GM19438 (cell line): ENCODE measurements around the gene SRP54.
"Not testable (repeated sequence)": the region's sequence is repeated elsewhere in the genome, so short reads cannot be mapped to it uniquely, and the experiment has no call there.

Source experiments
- ATAC-seq: cut with Tn5 transposase; IDR thresholded peaks from one replicate; pipeline ENCODE4 v1.9.1; 2021; ENCODE audit warnings: low read depth; ENCODE audit not compliant: unreplicated experiment

Gene SRP54

DNA sequence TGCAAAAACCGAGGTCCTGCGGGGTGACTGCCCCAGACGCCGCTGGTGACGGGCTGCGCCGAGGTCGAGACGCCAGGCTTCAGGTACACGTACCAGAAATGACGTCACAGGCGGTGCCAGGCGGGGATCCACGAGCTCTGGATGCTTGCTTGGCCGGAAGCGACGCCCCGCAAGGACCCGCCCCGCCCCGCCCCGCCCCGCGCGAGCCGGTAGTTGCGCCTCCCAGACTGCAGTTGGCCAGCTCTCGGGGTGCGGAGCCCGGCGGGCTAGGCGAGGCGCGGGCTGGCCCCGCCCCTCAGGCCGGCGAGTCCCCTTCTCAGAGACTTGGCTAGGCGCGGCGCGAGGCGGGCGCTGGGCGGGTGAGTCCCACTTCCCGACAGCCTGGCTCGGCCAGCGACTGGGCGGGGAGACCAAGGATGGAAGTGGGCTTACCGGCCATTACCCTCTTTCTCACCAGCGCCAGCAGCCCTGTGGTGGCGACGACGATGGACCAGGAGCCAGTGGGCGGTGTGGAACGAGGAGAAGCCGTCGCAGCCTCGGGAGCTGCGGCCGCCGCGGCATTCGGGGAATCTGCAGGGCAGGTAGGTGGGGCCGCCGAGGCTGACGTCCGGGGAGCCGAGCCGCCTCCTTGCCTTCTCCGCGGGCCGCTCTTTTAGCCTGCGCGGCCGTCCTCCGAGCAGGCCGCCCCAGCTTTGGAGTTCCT lies 63.4 kb downstream of the SRP54 start, which contains the start of gene FAM177A1:
TSS of gene FAM177A1 (plus strand) at position 225 of the 703 bp plus-strand sequence. CDS start at position 417, 192 bp downstream.
- peak; percentile 95 for ATAC-seq

DNA sequence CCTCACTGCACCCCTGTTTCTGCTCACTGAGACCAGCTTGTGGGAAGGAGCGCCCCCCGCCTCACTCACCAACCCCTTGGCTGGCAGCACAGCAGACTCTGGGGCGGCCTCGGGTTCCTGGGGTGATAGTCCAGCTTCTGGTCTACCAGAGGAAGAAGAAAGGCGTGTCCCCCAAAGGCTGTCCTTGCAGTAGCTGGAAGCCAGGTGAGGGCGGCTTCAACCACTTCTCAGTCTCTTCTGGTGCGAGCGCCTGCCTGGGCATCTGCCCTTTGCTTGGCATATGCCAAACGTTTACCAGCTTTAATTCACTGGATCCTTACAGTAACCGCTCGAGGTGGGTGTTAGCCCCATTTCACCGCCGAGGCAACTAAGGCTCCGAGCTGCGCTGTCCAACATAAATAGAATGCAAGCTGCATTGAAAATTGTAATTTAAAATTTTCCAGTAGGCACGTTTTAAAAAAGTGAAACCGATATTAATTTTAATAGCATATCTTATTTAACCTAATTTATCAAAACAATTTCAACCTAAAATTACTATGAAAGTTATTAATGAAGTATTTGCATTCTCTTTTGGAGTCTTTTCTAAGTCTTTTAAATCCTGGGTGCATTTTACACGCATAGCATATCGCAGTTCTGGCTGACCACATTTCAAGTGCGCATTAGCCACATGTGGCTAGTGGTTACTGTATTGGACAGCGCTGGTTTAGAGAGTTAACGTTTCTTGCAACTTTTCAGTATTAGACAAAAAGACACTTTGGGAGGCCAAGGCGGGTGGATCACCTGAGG lies 64.2 kb downstream of the SRP54 start:
- ATAC-seq = peak; percentile 26

DNA sequence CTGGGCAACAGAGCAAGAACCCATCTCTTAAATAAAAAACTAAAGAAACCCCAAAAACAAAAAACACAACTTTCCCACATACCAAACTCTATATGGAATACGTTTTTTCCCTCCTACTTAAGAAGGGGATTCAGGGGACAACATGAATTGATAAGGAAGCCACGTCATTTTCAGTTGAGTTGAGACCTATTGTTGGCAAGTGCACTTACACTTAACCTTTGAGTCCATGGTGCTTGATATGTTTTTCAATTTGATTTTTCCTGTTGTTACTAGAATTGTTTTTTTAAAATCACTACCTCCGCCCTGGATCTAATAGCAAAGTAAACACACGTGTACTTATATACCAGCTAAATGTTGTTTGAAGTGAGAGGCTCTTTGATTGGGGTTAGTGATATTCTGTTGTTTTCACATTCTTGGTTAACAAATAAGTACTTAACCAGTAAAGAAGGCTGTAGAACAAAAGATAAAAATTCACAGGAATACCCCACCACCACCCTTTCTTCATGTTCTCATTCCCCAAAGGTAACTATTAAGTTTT lies 65.3 kb downstream of the SRP54 start:
- no peak for ATAC-seq

DNA sequence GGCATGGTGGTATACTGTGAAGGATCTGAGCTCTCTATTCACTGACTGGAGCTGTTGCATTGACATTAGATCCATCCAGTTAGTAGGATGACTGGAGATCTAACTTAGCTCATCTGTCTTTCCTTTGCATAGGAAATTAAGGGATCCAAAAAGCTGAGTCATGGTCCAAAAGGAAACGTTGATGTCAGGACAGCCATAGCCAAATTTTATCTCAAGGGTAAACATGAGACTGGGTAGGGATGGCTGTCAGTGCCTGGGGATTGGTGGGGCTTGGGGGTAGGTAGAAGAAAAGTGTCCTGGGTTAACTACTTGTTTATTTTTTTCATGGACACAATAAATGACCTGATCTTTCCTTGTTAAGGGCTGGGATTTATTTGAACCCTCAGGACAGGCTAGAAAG lies 67.9 kb downstream of the SRP54 start:
- ATAC-seq = no peak

DNA sequence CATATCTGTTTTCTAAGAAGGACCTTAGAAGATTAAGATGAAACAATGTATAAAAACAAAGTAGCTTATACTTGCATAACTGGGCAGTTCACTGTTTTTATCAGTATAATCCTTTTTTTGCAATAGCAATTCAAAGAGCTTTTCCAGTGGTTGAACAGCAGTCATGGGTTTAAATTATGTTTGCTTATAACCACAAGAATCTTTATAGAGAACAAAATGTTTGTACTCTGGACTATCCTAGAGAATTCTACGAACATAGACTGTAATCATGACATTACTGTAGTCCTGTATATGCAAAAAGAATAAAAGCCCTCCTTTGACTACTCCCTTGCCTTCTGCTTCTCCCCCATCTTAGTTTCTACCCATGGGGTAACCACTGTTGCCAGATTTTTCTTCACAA lies 69.0 kb downstream of the SRP54 start:
- ATAC-seq = no peak

DNA sequence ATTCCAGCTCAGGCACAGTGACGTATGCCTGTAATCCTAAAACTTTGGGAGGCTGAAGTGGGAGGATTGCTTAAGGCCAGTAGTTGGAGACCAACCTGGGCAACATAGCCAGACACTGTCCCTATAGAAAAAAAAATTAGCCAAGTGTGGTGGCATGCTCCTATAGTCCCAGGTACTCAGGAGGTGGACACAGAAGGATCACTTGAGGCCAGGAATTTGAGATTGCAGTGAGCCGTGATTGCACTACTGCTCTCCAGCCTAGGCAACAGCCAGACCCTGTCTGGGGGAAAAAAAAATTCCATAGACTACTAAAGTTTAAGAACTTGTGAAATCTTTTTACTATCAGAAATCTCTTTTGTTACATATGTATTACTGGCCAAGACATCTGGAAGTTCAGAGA lies 69.8 kb downstream of the SRP54 start:
- ATAC-seq = no peak

DNA sequence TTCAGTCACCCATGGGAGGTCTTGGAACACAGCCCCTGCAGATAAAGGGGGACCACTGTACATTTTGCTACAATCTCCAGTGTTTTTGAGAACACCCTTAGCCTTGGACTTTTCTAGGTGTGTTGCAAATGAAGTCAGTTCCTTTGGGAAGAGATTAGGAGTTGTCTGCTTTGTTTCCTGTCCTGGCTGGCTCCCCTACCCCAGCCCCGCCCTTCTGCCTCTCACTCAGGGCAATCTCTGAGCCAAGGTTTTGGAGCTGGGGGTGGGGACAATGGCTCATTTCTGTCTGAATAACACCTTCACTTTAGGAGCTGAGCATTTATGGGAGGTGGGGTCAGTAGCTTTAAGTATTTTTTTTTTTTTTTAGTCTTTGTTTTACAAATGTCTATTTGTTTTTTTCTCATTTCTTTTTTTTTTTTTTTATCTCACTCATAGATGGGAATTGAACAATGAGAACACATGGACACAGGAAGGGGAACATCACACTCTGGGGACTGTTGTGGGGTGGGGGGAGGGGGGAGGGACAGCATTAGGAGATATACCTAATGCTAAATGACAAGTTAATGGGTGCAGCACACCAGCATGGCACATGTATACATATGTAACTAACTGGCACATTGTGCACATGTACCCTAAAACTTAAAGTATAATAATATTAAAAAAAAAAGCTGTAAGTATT lies 78.5 kb downstream of the SRP54 start:
- not testable (repeated sequence) for ATAC-seq

DNA sequence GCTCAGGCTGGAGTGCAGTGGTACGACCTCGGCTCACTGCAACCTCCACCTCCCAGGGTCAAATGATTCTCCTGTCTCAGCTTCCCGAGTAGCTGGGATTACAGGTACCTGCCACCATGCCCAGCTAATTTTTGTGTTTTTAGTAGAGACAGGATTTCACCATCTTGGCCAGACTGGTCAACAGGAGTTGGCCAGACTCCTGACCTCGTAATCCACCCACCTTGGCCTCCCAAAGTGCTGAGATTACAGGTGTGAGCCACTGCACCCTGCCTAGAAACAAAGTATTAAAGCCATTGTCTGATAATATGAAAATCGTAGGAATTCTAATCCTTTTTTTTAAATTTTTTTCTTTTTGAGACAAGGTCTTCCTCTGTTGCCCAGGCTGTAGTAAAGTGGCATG lies 82.9 kb downstream of the SRP54 start:
- not testable (repeated sequence) for ATAC-seq

DNA sequence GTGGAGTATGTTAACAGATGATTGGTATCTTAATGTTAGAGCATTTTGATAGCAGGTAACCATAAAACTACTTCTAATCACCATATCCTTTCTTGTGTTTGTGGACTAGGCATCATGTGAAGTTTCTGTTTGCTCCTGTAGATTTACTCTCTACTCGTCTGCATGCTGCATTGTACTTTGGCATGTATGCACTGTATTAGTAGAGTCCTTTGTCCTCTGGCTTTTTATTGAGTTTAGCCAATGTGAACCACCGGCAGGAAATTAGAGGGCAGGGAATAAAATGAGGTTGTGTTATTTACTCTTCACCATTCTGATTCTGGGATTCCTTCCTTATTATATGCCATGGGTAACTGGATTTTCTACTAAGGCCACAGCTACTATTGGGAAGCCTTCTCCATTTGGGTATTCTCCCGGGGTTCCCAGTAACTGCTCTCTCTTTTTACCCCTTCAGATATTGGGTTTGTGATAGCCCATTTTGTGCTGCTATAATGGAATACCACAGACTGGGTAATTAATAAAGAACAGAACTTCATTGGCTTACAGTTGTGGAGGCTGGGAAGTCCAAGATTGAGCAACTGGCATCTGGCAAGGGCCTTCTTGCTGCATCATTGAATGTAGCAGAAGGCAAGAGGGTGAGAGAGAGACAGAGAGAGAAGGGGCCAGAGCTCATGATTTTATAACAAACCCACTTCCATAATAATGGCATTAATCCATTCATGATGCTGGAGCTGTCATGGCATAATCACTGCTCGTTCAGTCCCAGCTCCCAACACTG lies 85.6 kb downstream of the SRP54 start:
- no peak for ATAC-seq

DNA sequence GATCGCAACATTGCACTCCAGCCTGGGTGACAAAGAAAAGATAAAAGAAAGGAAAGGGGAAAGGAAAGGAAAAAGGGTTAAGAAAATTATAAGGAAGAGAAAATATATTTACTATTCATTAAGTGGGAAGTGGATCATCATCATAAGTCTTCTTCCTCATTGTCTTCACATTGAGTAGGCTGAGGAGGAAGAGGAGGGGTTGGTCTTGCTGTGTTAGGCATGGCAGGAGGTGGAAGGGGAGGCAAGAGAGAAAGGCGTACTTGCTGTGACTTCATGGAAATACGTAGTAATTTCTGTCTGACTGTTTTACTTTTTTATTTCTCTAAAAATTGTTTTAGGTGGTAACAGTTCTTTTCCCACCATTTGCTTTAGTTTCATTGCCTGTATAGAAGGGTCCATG lies 89.4 kb downstream of the SRP54 start:
- no peak for ATAC-seq

DNA sequence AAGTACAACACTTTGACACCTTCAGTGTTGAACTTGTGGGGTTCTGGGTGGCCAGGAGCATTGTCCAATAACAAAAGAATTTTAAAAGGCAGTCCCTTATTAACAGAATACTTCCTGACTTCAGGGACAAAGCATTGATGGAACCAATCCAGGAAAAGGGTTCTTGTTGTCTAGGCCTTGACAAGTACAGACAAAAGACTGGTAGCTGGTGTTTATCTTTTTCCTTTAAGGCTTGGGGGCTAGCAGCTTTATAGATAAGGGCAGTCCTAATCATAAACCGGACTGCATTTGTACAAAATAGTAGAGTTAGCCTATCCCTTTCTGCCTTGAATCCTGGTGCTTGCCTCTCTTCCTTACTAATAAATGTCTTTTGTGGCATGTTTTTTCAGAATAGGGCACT lies 90.7 kb downstream of the SRP54 start:
- no peak for ATAC-seq

DNA sequence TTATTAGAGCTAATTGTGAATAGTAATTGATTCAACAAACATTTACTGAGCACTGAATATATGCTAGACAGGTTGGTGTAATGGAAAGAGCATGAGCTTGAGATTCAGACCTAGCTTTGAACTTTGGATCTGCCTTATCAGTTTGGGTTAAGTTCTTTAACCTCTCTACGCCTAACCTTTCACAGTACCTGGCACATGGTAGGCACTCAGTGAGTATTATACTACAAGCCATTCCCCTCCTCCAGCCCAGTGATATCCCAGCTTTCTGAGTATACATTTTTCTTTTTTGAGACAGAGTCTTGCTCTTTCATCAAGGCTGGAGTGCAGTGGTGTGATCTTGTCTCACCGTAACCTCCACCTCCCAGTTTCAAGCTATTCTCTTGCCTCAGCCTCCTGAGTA lies 95.3 kb downstream of the SRP54 start:
- ATAC-seq = no peak
